ENCODE results near the gene HTT-AS.

The HTT-AS gene

GRCh38 chr4:3035249-3035648, 39.1 kb downstream of the HTT-AS start:
- Histone ChIP-seq H4K20me1 (ENCODE audit: insufficient read depth, low read length, poor library complexity, severe bottlenecking) (no peaks in the 10 kb centered on the region), H3K79me2 (ENCODE audit: insufficient read depth, low read length) (no peaks in the 10 kb centered on the region), H3F3A (ENCODE audit: low read depth) (no peaks in the 10 kb centered on the region), H3K9me3 (ENCODE audit: insufficient read depth, low read depth, low read length) (no peaks in the 10 kb centered on the region), H3K4me1 (ENCODE audit: insufficient read depth, low read length, poor library complexity, severe bottlenecking) (no peaks in the 10 kb centered on the region), H3K36me3 (ENCODE audit: insufficient read depth, low read length) (no peaks in the 10 kb centered on the region), H3K9me2 (replicated peaks; ENCODE audit: low read depth, low read length) (no peaks in the 10 kb centered on the region), H2AFZ (ENCODE audit: low read length) (no peak overlapping the region), H3K9ac (ENCODE audit: low read depth, low read length, poor library complexity, severe bottlenecking) (no peak overlapping the region), H3K4me3 (ENCODE audit: low read length, poor library complexity, severe bottlenecking) (no peak overlapping the region), H3K27me3 (ENCODE audit: insufficient read depth, low read length, poor library complexity, severe bottlenecking) (no peaks in the 10 kb centered on the region), H3K4me2 (ENCODE audit: low read depth, low read length, poor library complexity, severe bottlenecking) (no peak overlapping the region)
- TF ChIP-seq CTCF (conservative IDR thresholded peaks at IDR 0.05; ENCODE audit: low read length) (no peak), EZH2phosphoT487 (IDR thresholded peaks at IDR 0.05; ENCODE audit: borderline replicate concordance) (no peak)

GRCh38 chr4:3034231-3034630, 40.1 kb downstream of the HTT-AS start:
- Histone ChIP-seq H3K4me3 (ENCODE audit: low read length, poor library complexity, severe bottlenecking) (no peak overlapping the region), H3K36me3 (ENCODE audit: insufficient read depth, low read length) (no peaks in the 10 kb centered on the region), H3K9me2 (replicated peaks; ENCODE audit: low read depth, low read length) (no peaks in the 10 kb centered on the region), H3K9ac (ENCODE audit: low read depth, low read length, poor library complexity, severe bottlenecking) (no peak overlapping the region), H2AFZ (ENCODE audit: low read length) (no peak overlapping the region), H3K4me1 (ENCODE audit: insufficient read depth, low read length, poor library complexity, severe bottlenecking) (no peaks in the 10 kb centered on the region), H3K27me3 (ENCODE audit: insufficient read depth, low read length, poor library complexity, severe bottlenecking) (no peaks in the 10 kb centered on the region), H3K79me2 (ENCODE audit: insufficient read depth, low read length) (no peaks in the 10 kb centered on the region), H3K9me3 (ENCODE audit: insufficient read depth, low read depth, low read length) (no peaks in the 10 kb centered on the region), H4K20me1 (ENCODE audit: insufficient read depth, low read length, poor library complexity, severe bottlenecking) (no peaks in the 10 kb centered on the region), H3K4me2 (ENCODE audit: low read depth, low read length, poor library complexity, severe bottlenecking) (no peak overlapping the region), H3F3A (ENCODE audit: low read depth) (no peaks in the 10 kb centered on the region)
- TF ChIP-seq CTCF (conservative IDR thresholded peaks at IDR 0.05; ENCODE audit: low read length) (no peak), EZH2phosphoT487 (IDR thresholded peaks at IDR 0.05; ENCODE audit: borderline replicate concordance) (no peak)

GRCh38 chr4:3031357-3032082, 42.8 kb downstream of the HTT-AS start:
- Histone ChIP-seq H3K27me3 (ENCODE audit: insufficient read depth, low read length, poor library complexity, severe bottlenecking) (no peaks in the 10 kb centered on the region), H3K4me3 (ENCODE audit: low read length, poor library complexity, severe bottlenecking) (no peak overlapping the region), H3F3A (ENCODE audit: low read depth) (no peaks in the 10 kb centered on the region), H3K4me2 (ENCODE audit: low read depth, low read length, poor library complexity, severe bottlenecking) (no peak overlapping the region), H3K36me3 (ENCODE audit: insufficient read depth, low read length) (no peaks in the 10 kb centered on the region), H2AFZ (ENCODE audit: low read length) (no peak overlapping the region), H3K9me3 (ENCODE audit: insufficient read depth, low read depth, low read length) (no peaks in the 10 kb centered on the region), H4K20me1 (ENCODE audit: insufficient read depth, low read length, poor library complexity, severe bottlenecking) (no peaks in the 10 kb centered on the region), H3K9me2 (replicated peaks; ENCODE audit: low read depth, low read length) (no peaks in the 10 kb centered on the region), H3K9ac (ENCODE audit: low read depth, low read length, poor library complexity, severe bottlenecking) (no peak overlapping the region), H3K4me1 (ENCODE audit: insufficient read depth, low read length, poor library complexity, severe bottlenecking) (no peaks in the 10 kb centered on the region), H3K79me2 (ENCODE audit: insufficient read depth, low read length) (no peaks in the 10 kb centered on the region)
- TF ChIP-seq EZH2phosphoT487 (IDR thresholded peaks at IDR 0.05; ENCODE audit: borderline replicate concordance): no peak
- TF ChIP-seq CTCF (conservative IDR thresholded peaks at IDR 0.05; ENCODE audit: low read length): no peak

All from Loucy (cell line).